Suprapubic skin (tissue), 4 donors: ENCODE measurements around the gene USP40. TPM values are rescaled to one million over a fixed set of nuclear protein-coding genes. Genes with fewer than 3 reads are reported as not detected.

ENCODE experiments used
- DNase-seq, 2 donors: peaks; one replicate each; pipeline ENCODE4 v3.0.0-alpha.2; 2019; ENCODE audit warnings: low spot score in 2 of 2
- H3K27ac ChIP-seq: fragments of 200-600 bp; sonication (generic); one replicate; pipeline ENCODE4 v1.5.1; 2019
- H3K27me3 ChIP-seq: fragments of 200-600 bp; sonication (generic); one replicate; pipeline ENCODE4 v1.5.1; 2019
- H3K36me3 ChIP-seq: fragments of 200-600 bp; sonication (generic); one replicate; pipeline ENCODE4 v1.5.1; 2019
- H3K4me1 ChIP-seq: fragments of 200-600 bp; sonication (generic); one replicate; pipeline ENCODE4 v1.5.1; 2019
- H3K4me3 ChIP-seq: fragments of 200-600 bp; sonication (generic); one replicate; pipeline ENCODE4 v1.5.1; 2019; ENCODE audit warnings: mild to moderate bottlenecking
- H3K9me3 ChIP-seq: fragments of 200-600 bp; sonication (generic); one replicate; pipeline ENCODE4 v1.5.1; 2019
- EP300 ChIP-seq: sonication (generic); formaldehyde crosslinking; IDR thresholded peaks from one replicate; pipeline ENCODE4 v1.6.1; 2017; ENCODE audit warnings: antibody characterized with exemption
- POLR2A ChIP-seq, 2 donors: fragments of 450-650 bp; IDR thresholded peaks; one replicate each; pipeline ENCODE4 v1.6.1; 2017; ENCODE audit warnings: antibody characterized with exemption in 2 of 2, mild to moderate bottlenecking in 2 of 2, moderate library complexity in 2 of 2
- POLR2AphosphoS5 ChIP-seq, 3 donors: sonication (generic); formaldehyde crosslinking; IDR thresholded peaks; one replicate each; pipeline ENCODE4 v1.6.1; 2017; ENCODE audit warnings: antibody characterized with exemption in 3 of 3
- WGBS: methylation state at CpG from one replicate; pipeline ENCODE4 v1.1.5; 2018; 5-methylcytosine and 5-hydroxymethylcytosine counted together
- total RNA-seq, 4 donors: library from RNA; depleted of rRNA; stranded (reverse); fragments of >200 nt; gene quantifications; one replicate each; pipeline ENCODE4 v1.1.0, GENCODE V29; 2016
- TF ChIP-seq, protein P1 (sequence below), 2 donors: fragments of 200-600 bp in 1 of 2; fragments of 450-650 bp in 1 of 2; sonication (generic) in 1 of 2; IDR thresholded peaks; one replicate each; pipeline ENCODE4 v1.5.1; 2016 to 2019; ENCODE audit warnings: antibody characterized with exemption in 2 of 2, mild to moderate bottlenecking in 1 of 2, moderate library complexity in 1 of 2

Gene USP40
- total RNA-seq, 4 donors from 2014 or later = 16.2 to 125 (median 40.1) TPM

DNA sequence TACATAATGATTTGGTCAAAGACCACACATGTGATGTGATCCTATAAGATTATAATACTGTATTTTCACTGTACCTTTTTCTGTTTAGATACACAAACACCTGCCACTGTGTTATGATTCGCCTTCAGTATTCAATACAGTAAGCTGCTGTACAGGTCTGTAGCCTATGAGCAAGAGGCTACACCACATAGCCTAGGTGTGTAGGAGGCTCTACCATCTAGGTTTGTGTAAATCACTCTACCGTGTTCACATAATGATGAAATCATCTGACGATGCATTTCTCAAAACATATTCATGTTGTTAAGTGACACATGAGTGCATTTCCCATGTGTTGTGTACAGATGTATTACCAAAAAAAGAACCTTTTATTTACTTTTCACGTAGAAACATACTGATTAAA is 74.5 kb downstream of the USP40 start:
- Histone ChIP-seq H3K4me3 (no peak overlapping the region), H3K4me1 (peaks cover 25% of the 10 kb centered on the region), H3K27ac (peak overlapping the region; percentile 76), H3K9me3 (no peaks in the 10 kb centered on the region), H3K36me3 (peaks cover 26% of the 10 kb centered on the region), H3K27me3 (no peaks in the 10 kb centered on the region)
- WGBS = 76% methylated on average over 4 of the region's 4 CpGs
- DNase-seq = no peak
- TF ChIP-seq EP300 (no peak), POLR2AphosphoS5 (IDR thresholded peaks at IDR 0.05) (no peak), POLR2A (IDR thresholded peaks at IDR 0.05) (no peak)
- TF ChIP-seq, protein P1, sequence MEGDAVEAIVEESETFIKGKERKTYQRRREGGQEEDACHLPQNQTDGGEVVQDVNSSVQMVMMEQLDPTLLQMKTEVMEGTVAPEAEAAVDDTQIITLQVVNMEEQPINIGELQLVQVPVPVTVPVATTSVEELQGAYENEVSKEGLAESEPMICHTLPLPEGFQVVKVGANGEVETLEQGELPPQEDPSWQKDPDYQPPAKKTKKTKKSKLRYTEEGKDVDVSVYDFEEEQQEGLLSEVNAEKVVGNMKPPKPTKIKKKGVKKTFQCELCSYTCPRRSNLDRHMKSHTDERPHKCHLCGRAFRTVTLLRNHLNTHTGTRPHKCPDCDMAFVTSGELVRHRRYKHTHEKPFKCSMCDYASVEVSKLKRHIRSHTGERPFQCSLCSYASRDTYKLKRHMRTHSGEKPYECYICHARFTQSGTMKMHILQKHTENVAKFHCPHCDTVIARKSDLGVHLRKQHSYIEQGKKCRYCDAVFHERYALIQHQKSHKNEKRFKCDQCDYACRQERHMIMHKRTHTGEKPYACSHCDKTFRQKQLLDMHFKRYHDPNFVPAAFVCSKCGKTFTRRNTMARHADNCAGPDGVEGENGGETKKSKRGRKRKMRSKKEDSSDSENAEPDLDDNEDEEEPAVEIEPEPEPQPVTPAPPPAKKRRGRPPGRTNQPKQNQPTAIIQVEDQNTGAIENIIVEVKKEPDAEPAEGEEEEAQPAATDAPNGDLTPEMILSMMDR (IDR thresholded peaks at IDR 0.05) = no peak

DNA sequence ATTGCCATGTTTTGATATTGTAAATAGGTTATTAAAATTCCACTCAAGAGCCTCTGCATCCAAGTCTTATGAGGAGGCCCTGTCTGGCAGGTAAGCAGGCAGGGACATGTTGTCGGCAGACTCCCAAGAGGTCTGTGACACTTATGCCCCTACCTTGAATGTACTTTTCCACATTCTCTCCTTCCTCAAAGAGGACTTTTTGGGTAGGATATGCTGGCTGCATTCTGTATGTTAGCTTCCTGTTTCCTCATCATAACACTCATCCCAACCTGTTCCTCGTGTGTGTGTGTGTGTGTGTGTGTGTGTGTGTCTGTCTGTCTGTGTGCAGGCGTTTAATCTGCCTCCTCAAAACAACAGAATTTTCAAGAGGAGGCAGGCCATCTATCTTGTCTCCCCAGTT is 75.3 kb downstream of the USP40 start:
- TF ChIP-seq POLR2A (IDR thresholded peaks at IDR 0.05) (no peak), EP300 (no peak), POLR2AphosphoS5 (IDR thresholded peaks at IDR 0.05) (no peak)
- TF ChIP-seq, protein P1 (IDR thresholded peaks at IDR 0.05) = no peak
- DNase-seq = no peak
- Histone ChIP-seq H3K27ac (peak overlapping the region; percentile 76), H3K4me3 (no peak overlapping the region), H3K4me1 (peaks cover 25% of the 10 kb centered on the region), H3K36me3 (peaks cover 23% of the 10 kb centered on the region), H3K9me3 (no peaks in the 10 kb centered on the region), H3K27me3 (no peaks in the 10 kb centered on the region)
- 48% methylated on average over 3 of the region's 3 CpGs for WGBS

DNA sequence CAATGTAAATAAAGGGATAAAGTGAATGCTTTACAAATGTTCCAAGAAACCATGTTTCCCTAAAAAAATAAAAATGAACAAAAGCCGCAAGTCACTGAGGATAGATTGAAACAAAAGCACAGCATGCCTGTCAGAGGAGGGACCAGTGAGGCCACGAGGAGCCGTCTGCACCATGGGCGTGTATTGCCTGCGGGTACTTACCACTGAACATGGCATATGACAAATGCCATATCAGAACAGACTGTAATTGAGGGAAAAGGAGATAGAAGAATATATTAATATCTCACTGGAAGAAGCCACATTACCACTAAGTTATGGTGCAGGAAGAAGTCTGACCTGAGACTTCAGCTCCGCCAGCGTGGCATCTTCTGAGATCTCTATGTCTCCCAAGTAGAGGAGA is 75.8 kb downstream of the USP40 start:
- no peak for TF ChIP-seq POLR2AphosphoS5 (IDR thresholded peaks at IDR 0.05)
- no peak for TF ChIP-seq POLR2A (IDR thresholded peaks at IDR 0.05)
- TF ChIP-seq, protein P1 (IDR thresholded peaks at IDR 0.05) = no peak
- 67% methylated on average over 7 of the region's 7 CpGs for WGBS
- Histone ChIP-seq H3K4me3 (no peak overlapping the region), H3K36me3 (peaks cover 27% of the 10 kb centered on the region), H3K27ac (peak overlapping the region; percentile 76), H3K4me1 (peaks cover 25% of the 10 kb centered on the region), H3K9me3 (no peaks in the 10 kb centered on the region), H3K27me3 (no peaks in the 10 kb centered on the region)
- DNase-seq = no peak

DNA sequence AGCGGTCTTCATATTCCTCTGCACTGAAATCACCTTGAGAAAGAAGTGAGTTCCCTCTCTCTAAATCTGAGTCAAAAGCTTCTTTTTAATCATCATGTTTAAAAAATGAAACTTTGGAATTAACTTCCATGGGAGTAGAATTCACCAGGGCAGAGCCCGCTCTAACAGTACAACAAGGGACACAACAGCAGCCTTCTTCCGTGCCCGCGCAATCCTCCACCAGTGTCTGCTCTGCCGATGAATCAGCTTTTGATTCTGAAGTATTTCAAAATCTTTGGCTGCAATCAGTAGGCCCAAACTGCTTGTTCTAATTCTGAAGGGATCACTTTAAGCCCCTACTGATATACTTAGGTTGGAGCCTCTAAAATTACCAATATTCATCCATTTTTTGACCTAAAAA is 76.9 kb downstream of the USP40 start:
- H3K27me3 ChIP-seq = no peaks in the 10 kb centered on the region
- peak overlapping the region; percentile 76 for H3K27ac ChIP-seq
- peaks cover 34% of the 10 kb centered on the region for H3K36me3 ChIP-seq
- no peaks in the 10 kb centered on the region for H3K9me3 ChIP-seq
- DNase-seq = no peak
- peaks cover 25% of the 10 kb centered on the region for H3K4me1 ChIP-seq
- TF ChIP-seq POLR2AphosphoS5 (IDR thresholded peaks at IDR 0.05) (no peak), EP300 (no peak), POLR2A (IDR thresholded peaks at IDR 0.05) (no peak)
- TF ChIP-seq, protein P1 (IDR thresholded peaks at IDR 0.05) = no peak
- no peak overlapping the region for H3K4me3 ChIP-seq
- WGBS = 81% methylated on average over 6 of the region's 6 CpGs

DNA sequence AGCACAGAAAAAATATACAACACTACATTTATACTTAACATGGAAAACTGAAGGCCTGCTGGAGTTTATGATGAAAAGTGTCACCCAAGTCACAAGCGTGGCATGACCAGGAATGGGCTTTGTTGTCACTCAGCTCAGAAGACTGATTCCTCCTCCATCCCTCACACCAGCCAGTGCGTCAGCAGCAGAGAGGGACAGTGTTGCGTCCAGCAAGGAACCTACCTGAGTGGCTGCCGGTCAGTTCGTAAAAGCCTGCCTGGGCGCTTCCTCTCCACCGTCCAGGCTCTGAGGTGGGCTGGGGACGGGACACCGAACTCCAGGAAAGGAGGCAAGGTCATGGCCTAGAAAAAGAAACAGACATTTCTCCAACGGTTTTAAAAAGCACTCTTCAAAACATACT is 77.4 kb downstream of the USP40 start:
- Histone ChIP-seq H3K4me3 (no peak overlapping the region), H3K36me3 (peaks cover 39% of the 10 kb centered on the region), H3K4me1 (peaks cover 25% of the 10 kb centered on the region), H3K27ac (no peak overlapping the region), H3K9me3 (no peaks in the 10 kb centered on the region), H3K27me3 (no peaks in the 10 kb centered on the region)
- TF ChIP-seq EP300 (no peak), POLR2AphosphoS5 (IDR thresholded peaks at IDR 0.05) (no peak), POLR2A (IDR thresholded peaks at IDR 0.05) (no peak)
- TF ChIP-seq, protein P1 (IDR thresholded peaks at IDR 0.05) = no peak
- 92% methylated on average over 10 of the region's 10 CpGs for WGBS
- no peak for DNase-seq
